SK-N-MC (cell line): Measurements from ENCODE around the gene ATG16L2.

ENCODE experiments used
- DNase-seq: peaks from one replicate; pipeline ENCODE4 v3.0.0-alpha.2; 2011; ENCODE audit warnings: low read depth, low spot score
- H3K27ac ChIP-seq: fragments of 200-600 bp; sonication (generic); 2 replicates; pipeline ENCODE4 v1.5.1; 2016; ENCODE audit warnings: mixed run types
- H3K36me3 ChIP-seq: fragments of 200-600 bp; sonication (generic); 2 replicates; pipeline ENCODE4 v1.6.1; 2017; ENCODE audit warnings: antibody characterized with exemption, low read length, mixed read lengths; ENCODE audit not compliant: insufficient read depth
- H3K4me3 ChIP-seq: fragments of 200-600 bp; sonication (generic); 2 replicates; pipeline ENCODE4 v1.5.1; 2016
- H3K9ac ChIP-seq: fragments of 200-600 bp; sonication (generic); 2 replicates; pipeline ENCODE4 v1.8.0; 2017; ENCODE audit warnings: mixed run types, mixed read lengths; ENCODE audit not compliant: insufficient read length
- H3K9me3 ChIP-seq: fragments of 200-600 bp; sonication (generic); 2 replicates; pipeline ENCODE4 v1.6.1; 2017; ENCODE audit warnings: low read depth, mild to moderate bottlenecking, antibody characterized with exemption, low read length, moderate library complexity, mixed read lengths
- EZH2 ChIP-seq: fragments of 200-600 bp; sonication (generic); IDR thresholded peaks from one replicate; pipeline ENCODE4 v1.6.1; 2017; ENCODE audit warnings: antibody characterized with exemption
- FOXP2 ChIP-seq: optimal IDR thresholded peaks from 2 replicates; pipeline ENCODE3; 2011; ENCODE audit warnings: mild to moderate bottlenecking, moderate library complexity; ENCODE audit not compliant: insufficient read depth; ENCODE audit errors: extremely low read length, control extremely low read depth
- POLR2AphosphoS5 ChIP-seq: IDR thresholded peaks from 2 replicates; pipeline ENCODE4 v1.6.1; 2012; ENCODE audit warnings: mild to moderate bottlenecking, low read depth, low read length, borderline replicate concordance

ATG16L2 gene

GRCh38 chr11:72771507-72771906 lies 42.7 kb upstream of the ATG16L2 start:
- Histone ChIP-seq H3K27ac (no peak overlapping the region), H3K9me3 (no peaks in the 10 kb centered on the region), H3K4me3 (no peak overlapping the region), H3K9ac (no peak overlapping the region), H3K36me3 (no peaks in the 10 kb centered on the region)
- TF ChIP-seq FOXP2 (no peak), EZH2 (no peak), POLR2AphosphoS5 (no peak)
- no peak for DNase-seq

- TF ChIP-seq POLR2AphosphoS5 (no peak), FOXP2 (no peak), EZH2 (no peak)
- Histone ChIP-seq H3K4me3 (no peak overlapping the region), H3K36me3 (no peaks in the 10 kb centered on the region), H3K9me3 (no peaks in the 10 kb centered on the region), H3K27ac (no peak overlapping the region), H3K9ac (no peak overlapping the region)
- no peak for DNase-seq
Measured at GRCh38 chr11:72772059-72772458, 42.2 kb upstream of the ATG16L2 start.

GRCh38 chr11:72773291-72773690 lies 40.9 kb upstream of the ATG16L2 start:
- no peaks in the 10 kb centered on the region for H3K36me3 ChIP-seq
- H3K9me3 ChIP-seq: no peaks in the 10 kb centered on the region
- H3K9ac ChIP-seq: no peak overlapping the region
- DNase-seq: no peak
- H3K4me3 ChIP-seq: no peak overlapping the region
- no peak overlapping the region for H3K27ac ChIP-seq
- TF ChIP-seq POLR2AphosphoS5: no peak
- no peak for TF ChIP-seq FOXP2
- no peak for TF ChIP-seq EZH2

- no peak for TF ChIP-seq EZH2
Measured at GRCh38 chr11:72773696-72774095, 40.5 kb upstream of the ATG16L2 start.

GRCh38 chr11:72774499-72774898 lies 39.7 kb upstream of the ATG16L2 start:
- TF ChIP-seq FOXP2 (no peak), EZH2 (no peak), POLR2AphosphoS5 (no peak)
- H3K9me3 ChIP-seq: no peaks in the 10 kb centered on the region
- no peak overlapping the region for H3K4me3 ChIP-seq
- no peak overlapping the region for H3K9ac ChIP-seq
- no peaks in the 10 kb centered on the region for H3K36me3 ChIP-seq
- no peak for DNase-seq
- H3K27ac ChIP-seq: no peak overlapping the region

More at GRCh38 chr11:72773696-72774095, 40.5 kb upstream of the ATG16L2 start:
- no peak overlapping the region for H3K4me3 ChIP-seq
- H3K9me3 ChIP-seq: no peaks in the 10 kb centered on the region
- no peak overlapping the region for H3K27ac ChIP-seq
- H3K36me3 ChIP-seq: no peaks in the 10 kb centered on the region
- no peak for DNase-seq
- no peak overlapping the region for H3K9ac ChIP-seq

- TF ChIP-seq POLR2AphosphoS5 (no peak), EZH2 (no peak), FOXP2 (no peak)
- DNase-seq: no peak
- no peak overlapping the region for H3K9ac ChIP-seq
- H3K27ac ChIP-seq: no peak overlapping the region
- no peak overlapping the region for H3K4me3 ChIP-seq
- H3K36me3 ChIP-seq: no peaks in the 10 kb centered on the region
- H3K9me3 ChIP-seq: no peaks in the 10 kb centered on the region
Measured at GRCh38 chr11:72775288-72776110, 38.7 kb upstream of the ATG16L2 start.

- Histone ChIP-seq H3K27ac (no peak overlapping the region), H3K4me3 (no peak overlapping the region), H3K36me3 (no peaks in the 10 kb centered on the region), H3K9ac (no peak overlapping the region), H3K9me3 (no peaks in the 10 kb centered on the region)
- no peak for DNase-seq
- no peak for TF ChIP-seq EZH2
- no peak for TF ChIP-seq POLR2AphosphoS5
- no peak for TF ChIP-seq FOXP2
Measured at GRCh38 chr11:72776117-72776843, 37.9 kb upstream of the ATG16L2 start.

GRCh38 chr11:72776844-72777754 lies 37.1 kb upstream of the ATG16L2 start:
- Histone ChIP-seq H3K27ac (no peak overlapping the region), H3K9ac (no peak overlapping the region), H3K4me3 (no peak overlapping the region), H3K9me3 (no peaks in the 10 kb centered on the region), H3K36me3 (no peaks in the 10 kb centered on the region)
- no peak for DNase-seq
- TF ChIP-seq POLR2AphosphoS5 (no peak), FOXP2 (no peak)
